Fibroblast of upper back skin (primary cell): ENCODE measurements around the gene RALGPS2.

Source experiments
- DNase-seq: peaks from one replicate; pipeline ENCODE4 v3.0.0-alpha.2; 2013

RALGPS2 gene

GRCh38 chr1:178926046-178926445 lies 201.0 kb downstream of the RALGPS2 start:
- DNase-seq = no peak

GRCh38 chr1:178927003-178927402 lies 202.0 kb downstream of the RALGPS2 start:
- no peak for DNase-seq

GRCh38 chr1:178928041-178928440 lies 203.0 kb downstream of the RALGPS2 start:
- no peak for DNase-seq

- no peak for DNase-seq
Measured at GRCh38 chr1:178928976-178929375, 203.9 kb downstream of the RALGPS2 start.

- DNase-seq = peak; percentile 61
Measured at GRCh38 chr1:178931858-178932551, 207.0 kb downstream of the RALGPS2 start.

GRCh38 chr1:178932552-178932906 lies 207.5 kb downstream of the RALGPS2 start:
- no peak for DNase-seq

GRCh38 chr1:178933105-178933561 lies 208.1 kb downstream of the RALGPS2 start:
- no peak for DNase-seq

GRCh38 chr1:178933709-178934490 lies 208.9 kb downstream of the RALGPS2 start:
- DNase-seq = no peak

GRCh38 chr1:178934546-178934945 lies 209.5 kb downstream of the RALGPS2 start:
- no peak for DNase-seq

GRCh38 chr1:178935610-178936009 lies 210.6 kb downstream of the RALGPS2 start:
- no peak for DNase-seq

GRCh38 chr1:178937695-178938094 lies 212.7 kb downstream of the RALGPS2 start:
- DNase-seq = peak; percentile 50

GRCh38 chr1:178938101-178938958 lies 213.3 kb downstream of the RALGPS2 start:
- DNase-seq = no peak

- peak; percentile 95 for DNase-seq
Measured at GRCh38 chr1:178938959-178939317, 213.9 kb downstream of the RALGPS2 start.

- DNase-seq = peak; percentile 90
Measured at GRCh38 chr1:178939338-178940067, 214.5 kb downstream of the RALGPS2 start.

GRCh38 chr1:178940068-178940765 lies 215.2 kb downstream of the RALGPS2 start:
- peak; percentile 90 for DNase-seq

- no peak for DNase-seq
Measured at GRCh38 chr1:178941261-178941689, 216.2 kb downstream of the RALGPS2 start.

- peak; percentile 41 for DNase-seq
Measured at GRCh38 chr1:178941849-178942248, 216.8 kb downstream of the RALGPS2 start.

GRCh38 chr1:178942285-178943198 lies 217.5 kb downstream of the RALGPS2 start:
- peak; percentile 84 for DNase-seq

- DNase-seq = no peak
Measured at GRCh38 chr1:178944729-178945128, 219.7 kb downstream of the RALGPS2 start.

GRCh38 chr1:178945763-178946266 lies 220.8 kb downstream of the RALGPS2 start:
- DNase-seq = peak; percentile 40

GRCh38 chr1:178946416-178946815 lies 221.4 kb downstream of the RALGPS2 start:
- DNase-seq = no peak
